GM23248 (cell line): ENCODE results near the gene KRTAP13-2.

ENCODE experiments used
- EZH2 ChIP-seq: fragments of 200-600 bp; sonication (generic); IDR thresholded peaks from 2 replicates; pipeline ENCODE4 v1.6.1; 2018; ENCODE audit warnings: antibody characterized with exemption, mild to moderate bottlenecking; ENCODE audit not compliant: insufficient read depth, poor library complexity, severe bottlenecking
- EZH2phosphoT487 ChIP-seq: fragments of 200-600 bp; sonication (generic); IDR thresholded peaks from 2 replicates; pipeline ENCODE4 v1.6.1; 2018; ENCODE audit warnings: antibody characterized with exemption, moderate library complexity, mild to moderate bottlenecking, low read depth; ENCODE audit not compliant: insufficient read depth

DNA sequence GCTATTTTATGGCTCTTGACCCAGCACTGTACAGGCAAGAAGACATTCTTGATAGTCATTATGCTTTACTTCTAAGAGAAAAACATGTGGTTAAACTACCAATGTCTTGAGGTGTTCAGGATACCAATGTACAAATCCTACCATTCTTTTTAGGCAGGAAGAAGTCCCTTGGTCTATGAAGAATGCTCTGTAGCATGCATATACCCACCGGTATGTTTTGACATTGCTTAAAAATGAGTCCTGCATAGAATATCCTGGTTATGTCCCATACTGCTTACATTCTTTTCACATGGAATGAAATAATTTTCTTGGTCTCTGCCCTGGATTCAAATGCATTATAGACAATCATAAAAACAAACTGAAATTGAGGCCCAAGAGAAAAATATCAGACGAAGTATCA is 39.4 kb downstream of the KRTAP13-2 start:
- TF ChIP-seq EZH2phosphoT487 (no peak), EZH2 (no peak)
